Liver (tissue), 9 donors: ENCODE measurements around the gene MRC2. TPM values are rescaled to one million over a fixed set of nuclear protein-coding genes. Genes with fewer than 3 reads are reported as not detected.

Experiments used
- DNase-seq: peaks from one replicate; pipeline ENCODE4 v3.0.0-alpha.2; 2017; ENCODE audit warnings: low spot score
- H3K27ac ChIP-seq, 2 donors: one replicate each; pipeline ENCODE4 v1.7.0; 2013; ENCODE audit warnings: inconsistent platforms in 2 of 2, low read length in 2 of 2, control low read depth in 1 of 2, low read depth in 1 of 2, mild to moderate bottlenecking in 1 of 2
- H3K27me3 ChIP-seq, 4 donors: one replicate each; pipeline versions ENCODE4 v1.6.1 to v1.7.0; 2013; ENCODE audit warnings: low read length in 3 of 4, inconsistent platforms in 1 of 4, mild to moderate bottlenecking in 1 of 4, moderate library complexity in 1 of 4; ENCODE audit not compliant: control insufficient read depth in 4 of 4, insufficient read depth in 4 of 4
- H3K36me3 ChIP-seq, 4 donors: one replicate each; pipeline versions ENCODE4 v1.6.1 to v1.7.0; 2013; ENCODE audit warnings: low read length in 3 of 4, mild to moderate bottlenecking in 3 of 4, low read depth in 1 of 4, moderate library complexity in 1 of 4; ENCODE audit not compliant: control insufficient read depth in 4 of 4, insufficient read depth in 3 of 4
- H3K4me1 ChIP-seq, 4 donors: one replicate each; pipeline versions ENCODE4 v1.6.1 to v1.7.0; 2013; ENCODE audit warnings: low read length in 3 of 4, mild to moderate bottlenecking in 3 of 4, moderate library complexity in 1 of 4; ENCODE audit not compliant: control insufficient read depth in 4 of 4, insufficient read depth in 4 of 4
- H3K4me3 ChIP-seq, 3 donors: one replicate each; pipeline versions ENCODE4 v1.6.1 to v1.7.0; 2013; ENCODE audit warnings: low read length in 3 of 3, control low read depth in 1 of 3, low read depth in 1 of 3, mild to moderate bottlenecking in 1 of 3
- H3K9ac ChIP-seq, 2 donors: one replicate each; pipeline ENCODE4 v1.7.0; 2013; ENCODE audit warnings: low read length in 2 of 2, mild to moderate bottlenecking in 2 of 2, moderate library complexity in 2 of 2, control low read depth in 1 of 2, low read depth in 1 of 2
- H3K9me3 ChIP-seq, 4 donors: one replicate each; pipeline versions ENCODE4 v1.6.1 to v1.7.0; 2013; ENCODE audit warnings: low read length in 3 of 4; ENCODE audit not compliant: control insufficient read depth in 4 of 4
- EGR1 ChIP-seq, 2 donors: IDR thresholded peaks; 2 replicates each; pipeline ENCODE4 v1.6.1; 2016 to 2018; ENCODE audit warnings: antibody characterized with exemption in 2 of 2, low read depth in 2 of 2
- FOXA1 ChIP-seq: IDR thresholded peaks from 2 replicates; pipeline ENCODE4 v1.6.1; 2016; ENCODE audit warnings: antibody characterized with exemption
- FOXA2 ChIP-seq: IDR thresholded peaks from 2 replicates; pipeline ENCODE4 v1.6.1; 2016; ENCODE audit warnings: antibody characterized with exemption
- GABPA ChIP-seq, 2 donors: IDR thresholded peaks in 1 of 2; conservative IDR thresholded peaks in 1 of 2; 2 replicates each; pipeline ENCODE4 v1.6.1; 2016; ENCODE audit warnings: antibody characterized with exemption in 2 of 2, mild to moderate bottlenecking in 1 of 2, moderate library complexity in 1 of 2
- HNF4A ChIP-seq, 2 donors: conservative IDR thresholded peaks; 2 replicates each; pipeline ENCODE4 v1.6.1; 2016; ENCODE audit warnings: antibody characterized with exemption in 2 of 2, mild to moderate bottlenecking in 2 of 2
- HNF4G ChIP-seq: IDR thresholded peaks from 2 replicates; pipeline ENCODE4 v1.6.1; 2016; ENCODE audit warnings: antibody characterized with exemption
- JUND ChIP-seq, 2 donors: IDR thresholded peaks; 2 replicates each; pipeline ENCODE4 v1.6.1; 2016; ENCODE audit warnings: antibody characterized with exemption in 2 of 2
- NR2F2 ChIP-seq: IDR thresholded peaks from 2 replicates; pipeline ENCODE4 v1.6.1; 2016; ENCODE audit warnings: antibody characterized with exemption
- RAD21 ChIP-seq, 2 donors: IDR thresholded peaks; 2 replicates each; pipeline ENCODE4 v1.6.1; 2016; ENCODE audit warnings: antibody characterized with exemption in 2 of 2, mild to moderate bottlenecking in 2 of 2
- RXRA ChIP-seq, 2 donors: IDR thresholded peaks; 2 replicates each; pipeline ENCODE4 v1.6.1; 2017 to 2018; ENCODE audit warnings: antibody characterized with exemption in 2 of 2, mild to moderate bottlenecking in 1 of 2
- SP1 ChIP-seq: IDR thresholded peaks from 2 replicates; pipeline ENCODE4 v1.6.1; 2018; ENCODE audit warnings: antibody characterized with exemption, mild to moderate bottlenecking
- TAF1 ChIP-seq: conservative IDR thresholded peaks from 2 replicates; pipeline ENCODE4 v1.6.1; 2016; ENCODE audit warnings: antibody characterized with exemption, mild to moderate bottlenecking
- YY1 ChIP-seq: IDR thresholded peaks from 2 replicates; pipeline ENCODE4 v1.6.1; 2016; ENCODE audit warnings: antibody characterized with exemption, mild to moderate bottlenecking
- ZBTB33 ChIP-seq: IDR thresholded peaks from 2 replicates; pipeline ENCODE4 v1.6.1; 2016; ENCODE audit warnings: antibody characterized with exemption
- WGBS: extraction: QIAGEN DNeasy Blood & Tissue Kit; methylation state at CpG from one replicate; pipeline ENCODE4 v1.1.7; 2013; 5-methylcytosine and 5-hydroxymethylcytosine counted together
- polyA plus RNA-seq, 2 donors: library from polyadenylated mRNA; stranded (reverse) in 1 of 2; unstranded in 1 of 2; fragments of 200-250 nt in 1 of 2; fragments of >200 nt in 1 of 2; fragmentation: Nextera tagmentation in 1 of 2; extraction: Ambion mirVana in 1 of 2; gene quantifications; one replicate each; pipeline versions ENCODE4 v1.2.1 to v1.2.3, GENCODE V29; 2013 to 2015
- total RNA-seq, 2 donors: library from RNA; depleted of rRNA; stranded (reverse); fragments of >200 nt; gene quantifications; one replicate each; pipeline ENCODE4 v1.2.3, GENCODE V29; 2014
- TF ChIP-seq, protein P1 (sequence below): IDR thresholded peaks from 2 replicates; pipeline ENCODE4 v1.6.1; 2016; ENCODE audit warnings: antibody characterized with exemption, mild to moderate bottlenecking
- TF ChIP-seq, protein P2 (sequence below): IDR thresholded peaks from 2 replicates; pipeline ENCODE4 v1.6.1; 2016; ENCODE audit warnings: antibody characterized with exemption
- TF ChIP-seq, protein P3 (sequence below): IDR thresholded peaks from 2 replicates; pipeline ENCODE4 v1.6.1; 2016; ENCODE audit warnings: antibody characterized with exemption
- TF ChIP-seq, protein P4 (sequence below): fragments of 150-350 bp; IDR thresholded peaks from 2 replicates; pipeline ENCODE4 v1.5.1; 2017; ENCODE audit warnings: improper control_type of control experiment, low read depth, low read length; ENCODE audit not compliant: missing input control
- donor health status: healthy.
- donor health status: healthy.
- donor health status: healthy.
- donor health status: healthy.
- donor health status: healthy.

Gene MRC2
- total and polyA plus RNA-seq, 4 donors = 0.49 to 81.1 (median 2.8) TPM

DNA sequence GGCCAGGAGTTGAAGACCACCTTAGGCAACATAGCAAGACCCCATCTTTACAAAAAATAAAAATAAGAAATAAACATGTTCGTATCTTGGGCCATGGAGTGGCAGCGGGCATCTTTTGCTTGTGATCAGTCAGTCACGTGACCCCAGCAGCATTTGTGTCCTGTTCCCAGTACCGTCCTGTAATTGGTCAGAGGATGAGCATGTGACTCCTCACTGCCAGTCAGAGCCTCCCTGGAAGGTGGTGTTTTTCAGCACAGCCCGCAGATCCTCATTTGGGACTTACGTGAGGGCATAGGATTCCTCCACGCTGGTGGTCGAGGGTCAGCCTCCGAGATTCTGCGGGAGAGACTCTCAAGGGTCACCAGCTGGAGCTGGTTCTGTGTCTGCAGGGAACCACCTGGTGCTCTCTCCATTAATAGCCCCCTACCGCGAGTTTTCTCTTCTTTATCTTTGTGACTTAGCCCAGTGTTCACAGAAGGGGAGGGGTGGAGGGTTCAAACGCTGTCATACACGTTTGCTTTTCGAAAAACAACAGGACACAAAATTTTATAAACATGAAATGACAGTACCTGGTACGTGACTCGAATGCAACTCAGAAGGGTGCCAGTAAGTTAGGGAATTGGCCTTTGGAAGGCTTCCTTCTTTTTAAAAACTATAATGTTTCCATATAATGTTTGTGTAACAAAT, 17.2 kb downstream of the MRC2 start:
- H3K4me1 ChIP-seq = no peaks in the 10 kb centered on the region
- H3K9me3 ChIP-seq = no peaks in the 10 kb centered on the region
- DNase-seq = no peak
- no peaks in the 10 kb centered on the region for H3K27me3 ChIP-seq
- no peak overlapping the region for H3K9ac ChIP-seq
- H3K4me3 ChIP-seq = no peak overlapping the region
- no peaks in the 10 kb centered on the region for H3K36me3 ChIP-seq
- WGBS = 80% methylated on average over 17 of the region's 17 CpGs
- no peak overlapping the region for H3K27ac ChIP-seq
- TF ChIP-seq EGR1 (IDR thresholded peaks at IDR 0.05; ENCODE audit: low read depth in 2 of 2) (no peak), FOXA2 (no peak), HNF4G (no peak), RXRA (IDR thresholded peaks at IDR 0.05) (no peak), GABPA (IDR thresholded peaks at IDR 0.05 in 1 of 2, conservative IDR thresholded peaks at IDR 0.05 in 1 of 2) (no peak), TAF1 (no peak), NR2F2 (no peak), JUND (IDR thresholded peaks at IDR 0.05) (no peak)
- TF ChIP-seq, protein P1, sequence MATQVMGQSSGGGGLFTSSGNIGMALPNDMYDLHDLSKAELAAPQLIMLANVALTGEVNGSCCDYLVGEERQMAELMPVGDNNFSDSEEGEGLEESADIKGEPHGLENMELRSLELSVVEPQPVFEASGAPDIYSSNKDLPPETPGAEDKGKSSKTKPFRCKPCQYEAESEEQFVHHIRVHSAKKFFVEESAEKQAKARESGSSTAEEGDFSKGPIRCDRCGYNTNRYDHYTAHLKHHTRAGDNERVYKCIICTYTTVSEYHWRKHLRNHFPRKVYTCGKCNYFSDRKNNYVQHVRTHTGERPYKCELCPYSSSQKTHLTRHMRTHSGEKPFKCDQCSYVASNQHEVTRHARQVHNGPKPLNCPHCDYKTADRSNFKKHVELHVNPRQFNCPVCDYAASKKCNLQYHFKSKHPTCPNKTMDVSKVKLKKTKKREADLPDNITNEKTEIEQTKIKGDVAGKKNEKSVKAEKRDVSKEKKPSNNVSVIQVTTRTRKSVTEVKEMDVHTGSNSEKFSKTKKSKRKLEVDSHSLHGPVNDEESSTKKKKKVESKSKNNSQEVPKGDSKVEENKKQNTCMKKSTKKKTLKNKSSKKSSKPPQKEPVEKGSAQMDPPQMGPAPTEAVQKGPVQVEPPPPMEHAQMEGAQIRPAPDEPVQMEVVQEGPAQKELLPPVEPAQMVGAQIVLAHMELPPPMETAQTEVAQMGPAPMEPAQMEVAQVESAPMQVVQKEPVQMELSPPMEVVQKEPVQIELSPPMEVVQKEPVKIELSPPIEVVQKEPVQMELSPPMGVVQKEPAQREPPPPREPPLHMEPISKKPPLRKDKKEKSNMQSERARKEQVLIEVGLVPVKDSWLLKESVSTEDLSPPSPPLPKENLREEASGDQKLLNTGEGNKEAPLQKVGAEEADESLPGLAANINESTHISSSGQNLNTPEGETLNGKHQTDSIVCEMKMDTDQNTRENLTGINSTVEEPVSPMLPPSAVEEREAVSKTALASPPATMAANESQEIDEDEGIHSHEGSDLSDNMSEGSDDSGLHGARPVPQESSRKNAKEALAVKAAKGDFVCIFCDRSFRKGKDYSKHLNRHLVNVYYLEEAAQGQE = no peak
- TF ChIP-seq, protein P2, sequence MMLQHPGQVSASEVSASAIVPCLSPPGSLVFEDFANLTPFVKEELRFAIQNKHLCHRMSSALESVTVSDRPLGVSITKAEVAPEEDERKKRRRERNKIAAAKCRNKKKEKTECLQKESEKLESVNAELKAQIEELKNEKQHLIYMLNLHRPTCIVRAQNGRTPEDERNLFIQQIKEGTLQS = no peak

GRCh38 chr17:62648251-62648955, 20.9 kb downstream of the MRC2 start:
- Histone ChIP-seq H3K27me3 (no peaks in the 10 kb centered on the region), H3K4me3 (no peak overlapping the region), H3K36me3 (no peaks in the 10 kb centered on the region), H3K4me1 (peaks cover 0 to 11% (median 3%) of the 10 kb centered on the region in 4 donors), H3K9me3 (no peaks in the 10 kb centered on the region), H3K9ac (no peak overlapping the region), H3K27ac (no peak overlapping the region)
- DNase-seq = no peak
- TF ChIP-seq EGR1 (IDR thresholded peaks at IDR 0.05; ENCODE audit: low read depth in 2 of 2) (no peak), FOXA2 (no peak), FOXA1 (no peak), HNF4G (no peak), HNF4A (conservative IDR thresholded peaks at IDR 0.05) (no peak), NR2F2 (no peak), ZBTB33 (no peak), RAD21 (IDR thresholded peaks at IDR 0.05) (no peak), SP1 (no peak), YY1 (no peak), RXRA (IDR thresholded peaks at IDR 0.05) (no peak), GABPA (IDR thresholded peaks at IDR 0.05 in 1 of 2, conservative IDR thresholded peaks at IDR 0.05 in 1 of 2) (no peak), TAF1 (no peak)
- TF ChIP-seq, protein P3, sequence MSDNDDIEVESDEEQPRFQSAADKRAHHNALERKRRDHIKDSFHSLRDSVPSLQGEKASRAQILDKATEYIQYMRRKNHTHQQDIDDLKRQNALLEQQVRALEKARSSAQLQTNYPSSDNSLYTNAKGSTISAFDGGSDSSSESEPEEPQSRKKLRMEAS = no peak
- TF ChIP-seq, protein P4, sequence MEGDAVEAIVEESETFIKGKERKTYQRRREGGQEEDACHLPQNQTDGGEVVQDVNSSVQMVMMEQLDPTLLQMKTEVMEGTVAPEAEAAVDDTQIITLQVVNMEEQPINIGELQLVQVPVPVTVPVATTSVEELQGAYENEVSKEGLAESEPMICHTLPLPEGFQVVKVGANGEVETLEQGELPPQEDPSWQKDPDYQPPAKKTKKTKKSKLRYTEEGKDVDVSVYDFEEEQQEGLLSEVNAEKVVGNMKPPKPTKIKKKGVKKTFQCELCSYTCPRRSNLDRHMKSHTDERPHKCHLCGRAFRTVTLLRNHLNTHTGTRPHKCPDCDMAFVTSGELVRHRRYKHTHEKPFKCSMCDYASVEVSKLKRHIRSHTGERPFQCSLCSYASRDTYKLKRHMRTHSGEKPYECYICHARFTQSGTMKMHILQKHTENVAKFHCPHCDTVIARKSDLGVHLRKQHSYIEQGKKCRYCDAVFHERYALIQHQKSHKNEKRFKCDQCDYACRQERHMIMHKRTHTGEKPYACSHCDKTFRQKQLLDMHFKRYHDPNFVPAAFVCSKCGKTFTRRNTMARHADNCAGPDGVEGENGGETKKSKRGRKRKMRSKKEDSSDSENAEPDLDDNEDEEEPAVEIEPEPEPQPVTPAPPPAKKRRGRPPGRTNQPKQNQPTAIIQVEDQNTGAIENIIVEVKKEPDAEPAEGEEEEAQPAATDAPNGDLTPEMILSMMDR = no peak
- TF ChIP-seq, protein P2 = no peak
- TF ChIP-seq, protein P1 = no peak
- 67% methylated on average over 15 of the region's 15 CpGs for WGBS
